GM21825 (cell line): Measurements from ENCODE around the gene PLD6.
"Not testable (repeated sequence)": the region's sequence is repeated elsewhere in the genome, so short reads cannot be mapped to it uniquely, and the experiment has no call there.

Experiments
- ATAC-seq: cut with Tn5 transposase; IDR thresholded peaks from one replicate; pipeline ENCODE4 v1.9.1; 2021; ENCODE audit warnings: mild to moderate bottlenecking, moderate library complexity; ENCODE audit not compliant: unreplicated experiment

The PLD6 gene

GRCh38 chr17:17158506-17158905 lies 47.6 kb downstream of the PLD6 start:
- not testable (repeated sequence) for ATAC-seq

GRCh38 chr17:17157041-17157440 lies 49.1 kb downstream of the PLD6 start:
- ATAC-seq, result no peak

- ATAC-seq, result no peak
Measured at GRCh38 chr17:17156511-17156910, 49.6 kb downstream of the PLD6 start.

- no peak for ATAC-seq
Measured at GRCh38 chr17:17156107-17156506, 50.0 kb downstream of the PLD6 start.

- no peak for ATAC-seq
Measured at GRCh38 chr17:17155568-17155967, 50.6 kb downstream of the PLD6 start.

- ATAC-seq, result no peak
Measured at GRCh38 chr17:17154981-17155380, 51.2 kb downstream of the PLD6 start.

GRCh38 chr17:17154556-17154955 lies 51.6 kb downstream of the PLD6 start:
- ATAC-seq, result no peak

- no peak for ATAC-seq
Measured at GRCh38 chr17:17153709-17154108, 52.4 kb downstream of the PLD6 start.

- ATAC-seq, result no peak
Measured at GRCh38 chr17:17153071-17153470, 53.1 kb downstream of the PLD6 start.

GRCh38 chr17:17152385-17152784 lies 53.7 kb downstream of the PLD6 start:
- no peak for ATAC-seq

- no peak for ATAC-seq
Measured at GRCh38 chr17:17151962-17152361, 54.2 kb downstream of the PLD6 start.

GRCh38 chr17:17151541-17151940 lies 54.6 kb downstream of the PLD6 start:
- ATAC-seq, result no peak

- no peak for ATAC-seq
Measured at GRCh38 chr17:17151055-17151454, 55.1 kb downstream of the PLD6 start.
